Forelimb muscle (tissue), 1 donor: ENCODE data around the gene PON2. TPM values are rescaled to one million over a fixed set of nuclear protein-coding genes. Genes with fewer than 3 reads are reported as not detected.

Source experiments
- DNase-seq: peaks from one replicate; pipeline ENCODE4 v3.0.0-alpha.2; 2013; ENCODE audit warnings: low read depth
- polyA plus RNA-seq: library from polyadenylated mRNA; unstranded; fragments of 120-200 nt; gene quantifications from one replicate; pipeline ENCODE4 v1.2.1, GENCODE V29; 2013; ENCODE audit not compliant: insufficient read length

PON2 gene
- polyA plus RNA-seq, 1 donor = 115 TPM

GRCh38 chr7:95444796-95445195, 10.0 kb upstream of the PON2 start:
- DNase-seq = no peak

- no peak for DNase-seq
Measured at GRCh38 chr7:95441042-95441823, 6.4 kb upstream of the PON2 start.

- DNase-seq = no peak
Measured at GRCh38 chr7:95440394-95441038, 5.7 kb upstream of the PON2 start.

GRCh38 chr7:95436407-95436806, 1.6 kb upstream of the PON2 start:
- no peak for DNase-seq

- DNase-seq = no peak
Measured at GRCh38 chr7:95435422-95435780, 573 bp upstream of the PON2 start.

GRCh38 chr7:95433952-95434556, 774 bp downstream of the PON2 start:
- no peak for DNase-seq

- DNase-seq = no peak
Measured at GRCh38 chr7:95433129-95433528, 1.7 kb downstream of the PON2 start.

GRCh38 chr7:95432606-95433005, 2.2 kb downstream of the PON2 start:
- DNase-seq = no peak

- no peak for DNase-seq
Measured at GRCh38 chr7:95430864-95431263, 4.0 kb downstream of the PON2 start.

GRCh38 chr7:95429241-95429990, 5.4 kb downstream of the PON2 start:
- DNase-seq = no peak

- no peak for DNase-seq
Measured at GRCh38 chr7:95427914-95428516, 6.8 kb downstream of the PON2 start.

- no peak for DNase-seq
Measured at GRCh38 chr7:95427166-95427565, 7.7 kb downstream of the PON2 start.

GRCh38 chr7:95425694-95426093, 9.1 kb downstream of the PON2 start:
- no peak for DNase-seq

- DNase-seq = no peak
Measured at GRCh38 chr7:95424716-95425115, 10.1 kb downstream of the PON2 start.

GRCh38 chr7:95421847-95422444, 12.9 kb downstream of the PON2 start:
- no peak for DNase-seq

- no peak for DNase-seq
Measured at GRCh38 chr7:95421000-95421846, 13.6 kb downstream of the PON2 start.

- no peak for DNase-seq
Measured at GRCh38 chr7:95412075-95412474, 22.8 kb downstream of the PON2 start.

- no peak for DNase-seq
Measured at GRCh38 chr7:95411666-95412065, 23.2 kb downstream of the PON2 start.

- no peak for DNase-seq
Measured at GRCh38 chr7:95411036-95411435, 23.8 kb downstream of the PON2 start.

- no peak for DNase-seq
Measured at GRCh38 chr7:95407751-95408150, 27.1 kb downstream of the PON2 start.

GRCh38 chr7:95405800-95406199, 29.0 kb downstream of the PON2 start:
- no peak for DNase-seq
